H7 (cell line): ENCODE measurements around the gene AS3MT. TPM values are rescaled to one million over a fixed set of nuclear protein-coding genes. Genes with fewer than 3 reads are reported as not detected.
"Not testable (repeated sequence)": the region's sequence is repeated elsewhere in the genome, so short reads cannot be mapped to it uniquely, and the experiment has no call there.

Experiments used
- DNase-seq: peaks from one replicate; pipeline ENCODE4 v3.0.0; 2012
- H3K27me3 ChIP-seq: 2 replicates; pipeline ENCODE4 v1.6.0; 2011; ENCODE audit warnings: mild to moderate bottlenecking, low read length; ENCODE audit not compliant: control insufficient read depth, insufficient read depth
- H3K36me3 ChIP-seq: replicated peaks from 2 replicates; pipeline ENCODE4 v1.5.1; 2011; ENCODE audit warnings: low read length; ENCODE audit not compliant: control insufficient read depth, insufficient read depth
- H3K4me3 ChIP-seq: 2 replicates; pipeline ENCODE4 v1.5.1; 2011; ENCODE audit warnings: low read depth, mild to moderate bottlenecking, control low read depth, low read length, moderate library complexity; ENCODE audit not compliant: insufficient read depth
- total RNA-seq: library from RNA; depleted of rRNA; stranded (reverse); fragments of >200 nt; shearing (Covaris generic); gene quantifications from 2 replicates; pipeline ENCODE4 v1.2.3, GENCODE V29; 2014

Gene AS3MT
- total RNA-seq, 1 experiment from 2014 or later = 10.7 TPM

DNA sequence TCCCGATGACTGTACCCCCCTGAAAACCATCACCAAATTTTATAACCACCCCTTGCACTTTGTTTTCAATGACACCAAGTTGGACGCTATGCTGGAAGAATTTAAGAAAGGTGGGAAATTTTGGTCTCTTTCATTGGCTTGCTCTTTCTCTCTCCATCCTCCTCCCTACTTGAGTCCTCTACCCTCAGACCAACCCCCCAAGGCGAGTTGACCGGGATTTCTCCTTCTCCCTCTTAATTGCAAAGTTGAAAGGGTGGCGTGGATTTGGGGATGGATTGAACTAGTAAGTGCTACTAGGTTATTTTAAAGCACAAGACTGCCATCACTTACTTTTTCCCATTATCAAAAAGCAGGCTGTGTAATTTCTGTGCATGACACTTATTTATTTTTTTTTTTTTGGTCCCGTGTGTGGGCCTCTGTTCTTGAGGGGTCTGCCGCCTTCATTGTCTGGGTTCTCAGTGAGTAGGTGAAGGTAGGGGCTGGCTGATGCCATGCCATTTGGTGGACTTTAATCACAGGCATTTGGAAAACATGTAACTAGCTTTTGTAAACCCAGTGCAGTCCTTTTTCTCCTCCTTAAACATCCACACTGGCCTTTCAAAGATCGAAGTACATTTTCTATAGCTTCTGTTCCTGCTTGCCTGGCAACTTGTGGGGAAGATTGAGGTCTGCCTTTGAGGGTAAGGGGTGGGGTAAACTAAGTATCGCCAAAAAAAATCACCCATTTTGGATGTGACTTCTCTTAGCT, 50.9 kb downstream of the AS3MT start:
- peaks cover 20% of the 10 kb centered on the region for H3K27me3 ChIP-seq
- no peaks in the 10 kb centered on the region for H3K36me3 ChIP-seq
- peak overlapping the region; percentile 86 for H3K4me3 ChIP-seq
- DNase-seq = peak; percentile 52

DNA sequence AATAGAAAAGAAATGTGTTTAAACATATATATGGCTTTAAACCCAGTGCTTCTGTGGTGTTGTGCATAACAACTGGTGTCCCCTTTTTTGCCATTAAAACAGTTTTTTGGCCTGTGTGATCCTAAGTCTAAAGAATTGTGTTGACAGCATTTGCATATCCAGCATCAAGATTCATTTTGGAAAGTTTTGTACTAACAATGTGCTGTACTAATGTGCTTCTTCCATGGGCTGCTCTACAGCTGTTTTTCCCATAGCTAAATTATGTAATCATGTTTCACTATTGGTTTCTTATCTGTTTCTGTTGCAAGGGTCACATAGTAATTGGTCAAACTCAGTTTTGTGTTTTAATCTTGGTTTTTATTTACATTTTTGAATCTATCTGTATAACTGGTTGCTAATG, 54.3 kb downstream of the AS3MT start:
- no peak for DNase-seq
- Histone ChIP-seq H3K27me3 (peaks cover 15% of the 10 kb centered on the region), H3K36me3 (no peaks in the 10 kb centered on the region; the same call in 1 of the 2 replicates), H3K4me3 (no peak overlapping the region)

DNA sequence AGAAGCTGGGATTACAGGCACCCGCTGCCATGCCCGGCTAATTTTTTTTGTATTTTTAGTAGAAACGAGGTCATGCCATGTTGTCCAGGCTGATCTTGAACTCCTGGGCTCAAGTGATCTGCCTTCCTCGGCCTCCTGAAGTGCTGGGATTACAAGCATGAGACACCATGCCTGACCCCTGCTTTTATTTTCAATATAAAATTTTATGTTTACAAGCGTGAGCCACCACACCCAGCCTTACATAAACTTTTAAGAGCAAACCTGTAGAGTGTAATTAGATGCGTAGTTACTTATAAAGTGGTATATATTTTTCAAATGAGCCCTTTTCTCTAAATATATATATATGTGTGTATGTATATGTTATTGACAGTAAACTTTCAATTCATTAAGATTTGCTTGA, 57.6 kb downstream of the AS3MT start:
- no peak for DNase-seq
- Histone ChIP-seq H3K36me3 (no peaks in the 10 kb centered on the region; the same call in 1 of the 2 replicates), H3K27me3 (no peaks in the 10 kb centered on the region), H3K4me3 (no peak overlapping the region)

DNA sequence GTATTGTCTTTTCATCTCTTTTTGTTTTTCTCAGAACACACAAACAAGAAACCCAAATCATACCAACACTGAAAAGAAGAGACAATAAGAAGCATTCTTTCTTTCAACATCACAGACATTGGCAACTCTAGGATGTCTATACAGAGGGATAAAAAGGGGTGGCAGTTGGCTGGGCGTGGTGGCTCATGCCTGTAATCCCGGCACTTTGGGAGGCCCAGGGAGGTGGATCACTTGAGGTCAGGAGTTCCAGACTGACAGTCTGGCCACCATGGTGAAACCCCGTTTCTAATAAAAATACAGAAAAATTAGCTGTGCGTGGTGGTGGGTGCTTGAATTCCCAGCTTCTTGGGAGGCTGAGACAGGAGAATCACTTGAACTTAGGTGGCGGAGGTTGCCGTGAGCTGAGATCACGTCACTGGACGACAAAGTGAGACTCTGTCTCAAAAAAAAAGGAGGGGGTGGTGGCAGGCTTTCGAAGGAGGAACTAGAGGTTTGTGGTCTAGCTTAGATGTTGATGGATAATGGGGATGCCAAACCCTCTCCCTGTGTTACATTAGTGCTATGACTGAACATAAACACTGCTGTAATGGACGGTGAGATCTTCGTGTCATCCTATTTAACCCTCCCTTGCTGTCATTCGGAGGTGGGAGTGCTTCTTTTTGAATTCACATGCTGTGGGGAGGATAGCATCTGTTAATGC, 58.2 kb downstream of the AS3MT start:
- no peak overlapping the region for H3K4me3 ChIP-seq
- DNase-seq = no peak
- H3K36me3 ChIP-seq = no peaks in the 10 kb centered on the region; the same call in 1 of the 2 replicates
- no peaks in the 10 kb centered on the region for H3K27me3 ChIP-seq

DNA sequence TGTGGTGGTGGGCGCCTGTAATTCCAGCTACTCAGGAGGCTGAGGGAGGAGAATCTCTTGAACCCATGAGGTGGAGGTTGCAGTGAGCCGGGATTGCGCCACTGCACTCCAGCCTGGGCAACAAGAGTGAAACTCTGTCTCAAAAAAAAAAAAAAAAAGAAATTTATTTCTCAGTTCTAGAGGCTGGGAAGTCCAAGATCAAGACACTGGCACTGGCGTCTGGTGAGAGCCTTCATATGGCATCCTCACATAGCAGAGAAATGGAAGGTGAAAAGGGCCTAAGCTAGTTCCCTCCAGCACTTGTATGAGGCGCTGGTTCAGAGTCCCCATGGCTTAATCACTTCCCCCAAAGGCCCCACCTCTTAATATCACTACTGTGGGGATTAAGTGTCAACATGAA, 59.2 kb downstream of the AS3MT start:
- H3K36me3 ChIP-seq, H3K4me3 ChIP-seq, H3K27me3 ChIP-seq, DNase-seq: not testable (repeated sequence)

DNA sequence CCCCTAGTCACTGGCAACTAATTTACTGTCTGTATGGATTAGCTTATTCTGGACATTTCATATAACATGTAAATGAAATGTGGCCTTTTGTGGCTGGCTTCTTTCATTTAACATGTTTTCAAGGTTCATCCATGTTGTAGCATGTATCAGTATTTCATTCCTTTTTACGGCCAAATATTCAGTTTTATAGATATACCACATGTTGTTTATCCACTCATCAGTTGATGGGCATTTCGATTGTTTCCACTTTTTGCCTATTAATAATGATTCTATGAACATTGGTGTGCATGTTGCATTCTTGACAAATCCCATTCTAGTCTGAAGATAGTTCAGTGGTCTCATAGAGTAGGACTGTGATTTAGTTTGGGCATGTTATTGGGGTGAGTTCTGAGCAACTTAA, 61.5 kb downstream of the AS3MT start:
- Histone ChIP-seq H3K4me3 (no peak overlapping the region), H3K36me3 (no peaks in the 10 kb centered on the region; the same call in 1 of the 2 replicates), H3K27me3 (no peaks in the 10 kb centered on the region)
- DNase-seq = no peak

DNA sequence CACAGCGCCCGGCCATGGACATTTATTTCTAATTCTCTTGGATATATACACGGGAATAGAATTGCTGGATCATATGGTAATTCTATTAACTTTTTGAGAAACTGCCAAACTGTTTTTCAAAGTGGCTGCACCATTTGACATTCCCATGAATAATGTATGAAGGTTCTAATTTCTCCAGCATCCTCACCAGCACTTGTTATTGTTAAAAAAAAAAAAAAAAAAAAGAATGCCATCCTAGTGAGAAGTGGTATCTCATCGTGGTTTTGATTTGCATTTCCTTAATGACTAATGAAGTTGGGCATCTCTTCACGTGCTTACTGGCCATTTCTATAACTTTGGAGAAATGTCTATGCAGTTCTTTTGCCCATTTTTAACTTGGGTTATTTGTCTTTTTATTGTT, 62.4 kb downstream of the AS3MT start:
- no peak overlapping the region for H3K4me3 ChIP-seq
- H3K36me3 ChIP-seq = no peaks in the 10 kb centered on the region; the same call in 1 of the 2 replicates
- no peaks in the 10 kb centered on the region for H3K27me3 ChIP-seq
- no peak for DNase-seq

DNA sequence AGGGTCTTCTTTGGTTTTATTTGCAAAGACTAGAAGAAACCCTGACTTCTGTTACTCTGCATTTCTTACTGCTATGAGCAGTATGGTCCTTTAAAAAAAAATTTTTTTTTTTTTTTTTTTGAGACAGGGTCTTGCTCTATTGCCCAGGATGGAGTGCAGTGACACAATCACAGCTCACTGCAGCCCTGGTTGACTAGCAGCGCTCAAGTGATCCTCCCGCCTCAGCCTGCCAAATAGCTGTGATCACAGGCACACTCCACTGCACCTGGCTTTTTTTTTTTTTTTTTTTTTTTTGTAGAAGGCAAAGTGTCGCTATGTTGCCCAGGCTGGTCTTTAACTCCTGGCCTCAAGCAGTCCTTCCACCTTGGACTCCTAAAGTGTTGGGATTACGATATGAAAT, 66.2 kb downstream of the AS3MT start:
- no peak overlapping the region for H3K4me3 ChIP-seq
- no peaks in the 10 kb centered on the region for H3K36me3 ChIP-seq
- DNase-seq = no peak
- no peaks in the 10 kb centered on the region for H3K27me3 ChIP-seq

DNA sequence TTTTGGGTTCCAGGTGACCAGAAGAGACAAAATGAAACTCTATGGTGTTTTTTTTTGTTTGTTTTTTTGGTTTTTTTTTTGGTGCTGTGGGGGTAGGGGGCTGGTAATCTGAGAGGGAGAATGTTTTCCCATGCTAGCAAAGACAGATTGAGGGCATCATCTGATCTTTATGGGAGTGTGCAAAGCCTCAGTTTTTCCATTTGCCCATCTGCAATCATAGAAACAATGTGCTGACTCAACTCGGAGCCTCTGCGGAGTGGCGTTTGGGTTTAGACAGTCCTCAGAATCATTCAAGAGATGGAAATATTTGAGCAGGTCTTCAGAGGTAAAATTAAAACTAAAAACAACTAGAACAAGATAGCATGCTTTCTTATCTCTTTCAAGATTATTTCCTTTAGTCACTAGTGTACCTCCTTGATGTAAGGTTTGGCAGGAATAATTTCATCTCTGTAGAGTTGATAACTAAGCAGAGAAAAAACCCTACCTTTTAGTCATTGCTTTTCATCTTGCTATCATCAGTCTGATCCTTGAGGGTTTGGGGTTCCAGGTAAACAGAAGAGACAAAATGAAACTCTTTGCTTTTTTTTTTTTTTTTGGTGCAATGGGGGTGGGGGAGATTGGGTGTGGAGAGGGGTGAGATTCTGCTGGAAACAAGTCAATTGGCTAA, 66.8 kb downstream of the AS3MT start:
- Histone ChIP-seq H3K4me3 (no peak overlapping the region), H3K36me3 (no peaks in the 10 kb centered on the region), H3K27me3 (no peaks in the 10 kb centered on the region)
- DNase-seq = no peak

DNA sequence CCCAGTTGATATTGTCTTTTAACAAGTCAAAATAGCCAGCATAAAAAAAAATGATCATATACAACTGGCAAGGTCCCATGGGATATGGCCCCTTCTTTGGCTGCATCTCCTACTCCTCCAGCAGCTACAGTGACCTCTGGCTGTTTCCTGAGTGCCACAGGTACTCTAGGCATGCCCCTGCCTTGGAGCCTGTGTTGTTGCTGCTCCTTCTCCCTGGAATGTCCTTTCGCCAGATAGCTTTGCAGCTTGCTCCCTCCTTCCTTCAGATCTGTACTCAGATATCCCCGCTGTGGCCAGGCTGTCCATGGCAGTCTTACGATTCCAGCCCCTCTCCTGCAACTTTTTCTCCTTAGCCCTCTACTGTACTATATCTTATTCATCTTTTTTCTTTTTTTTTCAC, 72.1 kb downstream of the AS3MT start:
- DNase-seq = no peak
- H3K4me3 ChIP-seq = no peak overlapping the region
- no peaks in the 10 kb centered on the region for H3K27me3 ChIP-seq
- H3K36me3 ChIP-seq = no peaks in the 10 kb centered on the region

DNA sequence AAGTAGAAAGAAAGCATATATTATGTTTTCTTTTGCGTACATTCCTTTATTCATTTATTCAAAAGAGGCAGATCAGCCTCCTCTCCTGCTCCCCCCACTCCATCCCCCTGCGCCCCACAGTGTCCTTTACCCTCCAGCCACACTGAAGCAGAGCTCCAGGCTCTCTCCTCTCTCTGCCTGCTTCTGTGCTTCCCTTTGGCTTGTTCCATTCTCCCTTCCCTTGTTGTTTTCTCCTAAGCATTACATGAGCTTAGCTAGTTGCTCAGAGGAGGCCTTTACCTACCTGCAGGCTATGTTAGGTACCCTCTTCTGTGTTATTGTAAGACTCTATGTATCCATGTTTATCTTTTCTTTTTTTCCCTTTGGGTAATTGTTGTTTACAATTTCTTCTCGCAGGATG, 76.2 kb downstream of the AS3MT start:
- H3K27me3 ChIP-seq = no peaks in the 10 kb centered on the region
- H3K36me3 ChIP-seq = no peaks in the 10 kb centered on the region
- no peak overlapping the region for H3K4me3 ChIP-seq
- DNase-seq = peak; percentile 10

DNA sequence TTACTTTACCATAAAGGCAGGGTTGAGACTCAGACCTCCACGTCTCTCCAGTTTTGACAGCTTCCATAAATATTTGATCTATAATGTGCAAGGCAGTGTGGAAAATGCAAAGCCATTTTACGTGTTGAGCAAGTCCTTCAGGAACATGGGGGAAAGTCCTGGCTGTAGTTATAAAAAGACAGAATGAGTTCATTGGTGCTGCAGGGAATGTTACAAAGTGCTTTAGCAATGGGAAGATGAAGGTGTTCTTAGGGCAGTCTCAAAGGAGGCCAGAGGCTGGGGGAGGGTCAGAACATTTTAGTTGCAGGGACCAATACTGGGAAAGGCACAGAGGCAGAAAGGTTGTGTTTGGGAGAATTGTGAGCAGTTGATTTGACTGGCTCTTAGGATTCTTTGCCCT, 76.7 kb downstream of the AS3MT start:
- no peak for DNase-seq
- Histone ChIP-seq H3K36me3 (no peaks in the 10 kb centered on the region), H3K27me3 (no peaks in the 10 kb centered on the region), H3K4me3 (no peak overlapping the region)

DNA sequence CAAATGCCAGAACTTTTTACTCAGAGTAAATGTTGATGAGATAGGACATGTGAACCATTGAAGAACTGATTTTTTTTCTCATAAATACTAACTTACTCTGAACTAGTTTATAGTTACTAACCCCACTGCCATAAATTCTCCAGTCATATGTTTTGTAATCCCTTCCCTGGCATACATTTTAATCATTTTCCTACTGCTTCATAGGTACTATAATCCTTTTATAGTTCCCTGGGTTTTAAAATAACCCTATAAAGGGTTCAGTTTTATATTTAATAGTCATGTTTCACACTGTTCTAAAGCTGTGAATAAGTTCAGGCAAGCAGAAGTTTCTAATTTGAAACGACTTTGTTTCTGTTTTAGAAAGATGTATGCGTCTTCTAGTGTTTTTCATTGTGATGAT, 77.7 kb downstream of the AS3MT start:
- no peak overlapping the region for H3K4me3 ChIP-seq
- DNase-seq = no peak
- no peaks in the 10 kb centered on the region for H3K27me3 ChIP-seq
- no peaks in the 10 kb centered on the region for H3K36me3 ChIP-seq

DNA sequence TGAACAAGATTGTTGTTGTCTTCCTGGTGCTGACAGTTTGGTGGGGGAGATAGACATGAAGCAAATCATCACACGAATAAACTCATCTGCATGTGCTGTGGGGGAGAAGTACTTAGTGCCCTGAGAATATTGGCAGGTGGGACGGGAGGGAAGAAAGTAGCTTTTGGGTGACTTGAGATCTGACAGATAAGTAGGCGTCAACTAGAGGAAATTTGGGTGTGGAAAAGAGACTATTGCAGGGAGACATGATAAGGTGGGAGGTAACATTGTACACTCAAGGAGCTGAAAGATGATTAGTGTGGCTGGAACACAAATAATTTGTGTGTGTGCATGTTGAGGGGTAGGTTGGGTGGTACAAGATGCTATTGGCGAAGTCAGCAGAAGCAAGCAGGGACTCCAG, 78.9 kb downstream of the AS3MT start:
- Histone ChIP-seq H3K4me3 (no peak overlapping the region), H3K36me3 (no peaks in the 10 kb centered on the region), H3K27me3 (no peaks in the 10 kb centered on the region)
- DNase-seq = no peak

DNA sequence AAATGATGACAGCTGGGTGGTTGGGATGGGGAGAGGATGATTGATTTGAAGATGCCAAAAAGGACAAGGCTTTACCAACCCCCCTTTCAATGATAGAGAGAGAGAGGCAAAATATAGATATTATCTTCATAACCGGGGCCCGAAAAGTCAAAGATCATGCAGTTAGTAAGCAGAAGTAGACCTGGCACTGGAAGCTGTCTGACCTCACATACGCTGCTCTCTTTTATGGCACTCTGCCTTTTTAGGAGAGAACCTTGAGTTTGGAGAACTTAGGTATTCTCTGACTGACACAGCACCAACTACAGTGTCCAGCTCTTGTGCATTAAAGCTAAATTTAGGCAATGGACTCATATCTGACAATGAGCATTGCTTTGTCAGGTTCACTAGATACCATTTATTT, 79.5 kb downstream of the AS3MT start:
- no peaks in the 10 kb centered on the region for H3K27me3 ChIP-seq
- no peak overlapping the region for H3K4me3 ChIP-seq
- H3K36me3 ChIP-seq = no peaks in the 10 kb centered on the region
- DNase-seq = no peak
